Measurements from ENCODE around the gene GPC2.

Gene GPC2

GRCh38 chr7:100175296-100175935, 1.8 kb downstream of the GPC2 start:
- no peak for DNase-seq (ENCODE audit: low read depth)
- no peaks in the 10 kb centered on the region for H3K4me1 ChIP-seq (ENCODE audit: control insufficient read depth, insufficient read depth, low read length)
- no peak overlapping the region for H3K4me3 ChIP-seq (ENCODE audit: low read length)
- H3K9me3 ChIP-seq (ENCODE audit: control insufficient read depth, low read length), result no peaks in the 10 kb centered on the region
- H3K36me3 ChIP-seq (ENCODE audit: control insufficient read depth, insufficient read depth, low read length, severe bottlenecking), result no peaks in the 10 kb centered on the region
- H3K9ac ChIP-seq (ENCODE audit: low read length), result no peak overlapping the region
- peaks cover 20% of the 10 kb centered on the region for H3K27me3 ChIP-seq (replicated peaks; ENCODE audit: control insufficient read depth, insufficient read depth, low read length)

GRCh38 chr7:100174582-100174981, 2.6 kb downstream of the GPC2 start:
- H3K9ac ChIP-seq (ENCODE audit: low read length), result no peak overlapping the region
- H3K36me3 ChIP-seq (ENCODE audit: control insufficient read depth, insufficient read depth, low read length, severe bottlenecking), result no peaks in the 10 kb centered on the region
- DNase-seq (ENCODE audit: low read depth), result no peak
- no peaks in the 10 kb centered on the region for H3K9me3 ChIP-seq (ENCODE audit: control insufficient read depth, low read length)
- no peaks in the 10 kb centered on the region for H3K4me1 ChIP-seq (ENCODE audit: control insufficient read depth, insufficient read depth, low read length)
- H3K4me3 ChIP-seq (ENCODE audit: low read length), result no peak overlapping the region
- peaks cover 20% of the 10 kb centered on the region for H3K27me3 ChIP-seq (replicated peaks; ENCODE audit: control insufficient read depth, insufficient read depth, low read length)

- H3K27me3 ChIP-seq (replicated peaks; ENCODE audit: control insufficient read depth, insufficient read depth, low read length), result peaks cover 20% of the 10 kb centered on the region
- H3K9ac ChIP-seq (ENCODE audit: low read length), result no peak overlapping the region
- no peaks in the 10 kb centered on the region for H3K4me1 ChIP-seq (ENCODE audit: control insufficient read depth, insufficient read depth, low read length)
- H3K9me3 ChIP-seq (ENCODE audit: control insufficient read depth, low read length), result no peaks in the 10 kb centered on the region
- no peak overlapping the region for H3K4me3 ChIP-seq (ENCODE audit: low read length)
- H3K36me3 ChIP-seq (ENCODE audit: control insufficient read depth, insufficient read depth, low read length, severe bottlenecking), result no peaks in the 10 kb centered on the region
- DNase-seq (ENCODE audit: low read depth), result no peak
Observed at GRCh38 chr7:100173806-100174495, 3.2 kb downstream of the GPC2 start.

- Histone ChIP-seq H3K36me3 (ENCODE audit: control insufficient read depth, insufficient read depth, low read length, severe bottlenecking) (no peaks in the 10 kb centered on the region), H3K9ac (ENCODE audit: low read length) (no peak overlapping the region), H3K4me3 (ENCODE audit: low read length) (no peak overlapping the region), H3K4me1 (ENCODE audit: control insufficient read depth, insufficient read depth, low read length) (peaks cover 9% of the 10 kb centered on the region), H3K9me3 (ENCODE audit: control insufficient read depth, low read length) (no peaks in the 10 kb centered on the region), H3K27me3 (replicated peaks; ENCODE audit: control insufficient read depth, insufficient read depth, low read length) (peaks cover 25% of the 10 kb centered on the region)
- DNase-seq (ENCODE audit: low read depth), result no peak
Observed at GRCh38 chr7:100171840-100172239, 5.3 kb downstream of the GPC2 start.

GRCh38 chr7:100171087-100171681, 6.0 kb downstream of the GPC2 start:
- DNase-seq (ENCODE audit: low read depth), result no peak
- no peak overlapping the region for H3K9ac ChIP-seq (ENCODE audit: low read length)
- H3K27me3 ChIP-seq (replicated peaks; ENCODE audit: control insufficient read depth, insufficient read depth, low read length), result peaks cover 21% of the 10 kb centered on the region
- no peak overlapping the region for H3K4me3 ChIP-seq (ENCODE audit: low read length)
- peaks cover 9% of the 10 kb centered on the region for H3K4me1 ChIP-seq (ENCODE audit: control insufficient read depth, insufficient read depth, low read length)
- H3K9me3 ChIP-seq (ENCODE audit: control insufficient read depth, low read length), result no peaks in the 10 kb centered on the region
- H3K36me3 ChIP-seq (ENCODE audit: control insufficient read depth, insufficient read depth, low read length, severe bottlenecking), result no peaks in the 10 kb centered on the region

GRCh38 chr7:100170101-100170897, 6.9 kb downstream of the GPC2 start:
- Histone ChIP-seq H3K4me1 (ENCODE audit: control insufficient read depth, insufficient read depth, low read length) (peaks cover 9% of the 10 kb centered on the region), H3K4me3 (ENCODE audit: low read length) (no peak overlapping the region), H3K9me3 (ENCODE audit: control insufficient read depth, low read length) (no peaks in the 10 kb centered on the region), H3K9ac (ENCODE audit: low read length) (no peak overlapping the region), H3K27me3 (replicated peaks; ENCODE audit: control insufficient read depth, insufficient read depth, low read length) (peaks cover 19% of the 10 kb centered on the region), H3K36me3 (ENCODE audit: control insufficient read depth, insufficient read depth, low read length, severe bottlenecking) (no peaks in the 10 kb centered on the region)
- DNase-seq (ENCODE audit: low read depth), result no peak

GRCh38 chr7:100169147-100169850, 7.9 kb downstream of the GPC2 start:
- peaks cover 9% of the 10 kb centered on the region for H3K4me1 ChIP-seq (ENCODE audit: control insufficient read depth, insufficient read depth, low read length)
- DNase-seq (ENCODE audit: low read depth), result no peak
- no peaks in the 10 kb centered on the region for H3K36me3 ChIP-seq (ENCODE audit: control insufficient read depth, insufficient read depth, low read length, severe bottlenecking)
- no peaks in the 10 kb centered on the region for H3K9me3 ChIP-seq (ENCODE audit: control insufficient read depth, low read length)
- no peak overlapping the region for H3K4me3 ChIP-seq (ENCODE audit: low read length)
- H3K9ac ChIP-seq (ENCODE audit: low read length), result no peak overlapping the region
- peaks cover 11% of the 10 kb centered on the region for H3K27me3 ChIP-seq (replicated peaks; ENCODE audit: control insufficient read depth, insufficient read depth, low read length)

- H3K36me3 ChIP-seq (ENCODE audit: control insufficient read depth, insufficient read depth, low read length, severe bottlenecking), result no peaks in the 10 kb centered on the region
Observed at GRCh38 chr7:100167912-100168323, 9.3 kb downstream of the GPC2 start.

GRCh38 chr7:100166970-100167911, 9.9 kb downstream of the GPC2 start:
- H3K4me3 ChIP-seq (ENCODE audit: low read length), result peak overlapping the region; percentile 76
- DNase-seq (ENCODE audit: low read depth), result no peak
- H3K36me3 ChIP-seq (ENCODE audit: control insufficient read depth, insufficient read depth, low read length, severe bottlenecking), result no peaks in the 10 kb centered on the region
- peaks cover 9% of the 10 kb centered on the region for H3K4me1 ChIP-seq (ENCODE audit: control insufficient read depth, insufficient read depth, low read length)
- no peak overlapping the region for H3K9ac ChIP-seq (ENCODE audit: low read length)
- H3K9me3 ChIP-seq (ENCODE audit: control insufficient read depth, low read length), result no peaks in the 10 kb centered on the region
- H3K27me3 ChIP-seq (replicated peaks; ENCODE audit: control insufficient read depth, insufficient read depth, low read length), result peaks cover 8% of the 10 kb centered on the region

More at GRCh38 chr7:100167912-100168323, 9.3 kb downstream of the GPC2 start:
- Histone ChIP-seq H3K9me3 (ENCODE audit: control insufficient read depth, low read length) (no peaks in the 10 kb centered on the region), H3K27me3 (replicated peaks; ENCODE audit: control insufficient read depth, insufficient read depth, low read length) (peaks cover 8% of the 10 kb centered on the region), H3K4me1 (ENCODE audit: control insufficient read depth, insufficient read depth, low read length) (peaks cover 9% of the 10 kb centered on the region), H3K9ac (ENCODE audit: low read length) (peak overlapping the region; percentile 61), H3K4me3 (ENCODE audit: low read length) (peak overlapping the region; percentile 76)
- peak; percentile 37 for DNase-seq (ENCODE audit: low read depth)

GRCh38 chr7:100166317-100166940, 10.8 kb downstream of the GPC2 start:
- Histone ChIP-seq H3K9me3 (ENCODE audit: control insufficient read depth, low read length) (no peaks in the 10 kb centered on the region), H3K9ac (ENCODE audit: low read length) (no peak overlapping the region), H3K27me3 (replicated peaks; ENCODE audit: control insufficient read depth, insufficient read depth, low read length) (peaks cover 5% of the 10 kb centered on the region), H3K4me3 (ENCODE audit: low read length) (no peak overlapping the region), H3K36me3 (ENCODE audit: control insufficient read depth, insufficient read depth, low read length, severe bottlenecking) (no peaks in the 10 kb centered on the region), H3K4me1 (ENCODE audit: control insufficient read depth, insufficient read depth, low read length) (peaks cover 9% of the 10 kb centered on the region)
- DNase-seq (ENCODE audit: low read depth), result no peak

Measured in adipocyte (in vitro differentiated cells).